Measurements from ENCODE around the gene NBAS.

- no peak for TF ChIP-seq CTCF (conservative IDR thresholded peaks at IDR 0.05 in 1 of 2, IDR thresholded peaks at IDR 0.05 in 1 of 2; ENCODE audit: low read depth in 1 of 2, low read length in 2 of 2)
- TF ChIP-seq EZH2 (IDR thresholded peaks at IDR 0.05; ENCODE audit: low read length, missing control alignments), result no peak
These were observed 354.7 kb downstream of the NBAS start for GRCh38 chr2:15206419-15206818.
